CD4-positive, alpha-beta T cell treated with Interleukin-17A for 1 hour (primary cell): ENCODE measurements around the gene PMP22.

Experiments used
- DNase-seq: peaks from one replicate; pipeline ENCODE4 v3.0.0-alpha.2; 2020

The PMP22 gene

DNA sequence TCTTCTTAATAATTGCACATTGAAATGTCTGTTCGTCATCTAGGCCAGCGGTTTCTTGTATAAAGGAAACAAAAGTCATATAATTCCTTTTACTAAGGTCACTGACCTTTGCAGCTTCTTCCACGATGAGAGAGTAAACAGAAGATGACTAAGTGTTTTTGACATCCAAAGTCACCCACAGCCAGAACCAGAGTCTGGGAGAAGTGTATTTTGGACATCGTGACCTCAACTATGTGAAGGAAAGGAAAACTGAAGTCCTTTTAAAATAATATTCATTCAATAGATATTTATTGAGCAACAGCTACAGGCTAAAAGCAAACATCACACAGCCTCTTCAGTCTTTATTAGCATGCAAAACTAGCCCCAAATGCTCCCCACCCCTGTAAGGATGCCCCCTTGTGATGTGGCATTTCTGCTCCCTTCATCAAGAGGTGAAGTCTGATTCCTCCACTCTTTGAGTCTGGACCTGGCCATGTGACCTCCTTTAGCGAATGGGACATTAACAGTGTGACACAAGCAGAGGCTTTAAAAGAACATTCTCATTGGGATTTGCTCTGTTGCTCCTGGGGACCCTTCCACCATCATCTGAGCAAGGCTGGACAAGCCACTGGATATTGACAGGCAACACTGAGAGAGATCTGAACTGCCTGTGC, 8.1 kb upstream of the PMP22 start:
- no peak for DNase-seq

DNA sequence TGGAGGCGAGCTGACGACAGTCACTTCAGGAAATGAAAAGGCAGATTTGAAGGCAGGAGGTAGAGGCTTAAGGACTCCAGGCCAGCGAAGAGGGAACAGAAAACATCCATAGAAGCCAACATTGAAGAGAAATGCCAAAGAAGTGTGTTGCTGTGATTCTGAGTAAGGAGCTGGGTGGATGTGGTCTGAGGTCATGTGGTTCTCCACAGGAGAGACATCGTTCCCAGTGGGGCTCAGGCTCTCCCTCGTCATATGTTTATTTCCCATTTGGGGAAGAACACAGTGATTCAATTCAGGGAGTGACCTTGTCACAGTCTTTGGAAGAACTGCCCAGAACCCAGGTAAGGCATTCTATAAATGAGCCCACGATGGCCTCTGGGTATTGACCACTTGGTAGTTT, 6.6 kb upstream of the PMP22 start:
- DNase-seq = no peak

DNA sequence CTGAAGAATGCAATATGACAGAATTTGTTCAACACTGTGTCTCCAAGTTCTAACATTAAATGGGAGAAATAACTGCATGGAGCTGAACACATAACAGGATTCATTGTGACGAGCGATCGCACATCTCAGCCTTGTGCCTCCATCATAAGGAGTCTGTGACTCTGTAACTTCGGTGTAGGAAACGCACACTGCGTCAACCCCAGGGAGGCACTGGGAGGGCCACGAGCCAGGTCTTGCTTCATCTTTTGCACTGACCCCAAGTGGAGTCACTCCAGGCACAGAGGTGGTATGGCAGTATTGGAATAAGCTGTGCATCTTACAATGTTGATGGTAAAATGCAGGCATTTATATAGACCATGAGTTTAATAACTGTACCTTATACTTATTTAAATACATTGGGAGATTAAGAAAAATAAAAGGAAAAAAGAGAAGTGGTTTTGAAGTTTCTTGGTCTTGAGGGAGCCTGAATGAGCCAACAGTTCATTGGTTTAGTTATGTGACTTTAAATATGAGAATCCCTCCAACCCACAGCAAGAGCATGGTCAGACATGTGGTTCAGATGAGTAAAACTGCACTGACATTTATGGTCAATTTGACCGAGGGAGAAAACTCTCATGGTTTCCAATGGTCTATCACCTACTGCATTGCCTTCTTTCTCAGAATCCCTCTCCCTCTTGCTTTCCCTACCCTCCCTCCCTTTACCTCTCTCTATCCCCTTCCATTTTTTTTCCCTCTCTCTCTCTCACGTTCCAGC, 5.7 kb upstream of the PMP22 start:
- DNase-seq = no peak

DNA sequence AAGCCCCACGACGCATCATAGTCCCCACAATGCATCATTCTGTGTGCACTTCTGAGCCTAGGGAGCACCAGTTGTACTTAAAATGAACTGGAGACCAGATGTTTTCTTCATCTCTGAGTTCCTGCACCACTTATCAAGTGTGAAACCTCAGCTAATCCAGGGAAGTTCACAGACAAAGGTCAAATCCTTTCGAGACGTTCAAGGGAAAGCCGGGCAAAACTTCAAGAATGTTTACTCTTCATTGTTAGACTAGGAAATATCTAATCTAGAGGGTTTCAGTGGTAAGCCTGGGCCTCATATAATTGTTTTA, 4.6 kb upstream of the PMP22 start:
- no peak for DNase-seq

DNA sequence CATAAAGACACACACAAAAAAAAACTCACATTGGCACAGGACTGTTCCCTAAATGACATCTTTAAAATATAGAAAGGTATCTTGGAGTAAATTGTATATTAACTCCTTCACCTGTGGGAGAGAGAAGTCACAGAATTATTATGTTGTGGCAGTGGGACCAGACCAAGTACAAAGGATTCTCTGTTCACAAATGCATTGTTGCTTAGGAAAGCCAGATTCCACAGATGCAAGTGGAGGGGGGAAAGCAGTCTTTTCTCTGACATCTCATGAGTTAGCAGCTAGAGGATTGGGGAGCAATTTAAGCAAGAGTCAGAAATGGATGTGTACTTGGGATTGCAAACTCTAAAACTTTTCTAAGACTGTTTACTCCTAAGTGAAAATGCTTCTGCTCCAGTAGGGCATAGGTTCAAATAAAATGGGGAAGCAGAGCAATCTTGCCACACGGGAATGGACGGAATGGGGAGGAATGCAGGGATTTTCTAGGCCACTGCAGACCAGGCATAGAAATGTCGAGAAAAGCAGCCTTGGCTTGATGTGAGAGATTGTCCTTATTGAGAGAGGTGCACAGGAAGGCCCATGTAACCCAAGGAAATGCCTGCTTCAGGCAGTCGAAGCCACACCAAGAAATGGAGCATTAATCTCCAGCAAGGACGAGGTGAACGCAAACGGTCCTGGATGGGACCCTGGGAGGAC, 4.1 kb upstream of the PMP22 start:
- DNase-seq = no peak

DNA sequence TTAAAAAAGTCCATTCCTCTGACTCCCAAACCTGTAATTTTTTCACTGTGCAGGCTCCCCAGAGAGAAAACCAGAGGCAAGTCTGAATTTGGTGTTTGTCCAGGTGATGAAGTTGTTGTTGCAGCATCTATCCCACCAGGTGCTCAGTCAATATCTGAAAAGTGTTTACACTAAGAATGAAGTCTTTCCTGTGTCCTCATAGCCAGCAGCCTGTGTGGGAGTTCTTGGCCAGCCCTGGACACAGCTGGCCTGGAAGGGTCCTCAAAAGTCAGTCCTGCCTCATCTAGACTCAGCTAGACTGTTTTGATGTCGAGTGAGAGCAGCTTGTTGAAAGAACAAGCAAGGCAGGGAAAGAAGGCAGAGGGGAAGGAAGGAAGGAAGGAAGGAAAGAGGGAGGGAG, 3.3 kb upstream of the PMP22 start:
- DNase-seq = no peak

DNA sequence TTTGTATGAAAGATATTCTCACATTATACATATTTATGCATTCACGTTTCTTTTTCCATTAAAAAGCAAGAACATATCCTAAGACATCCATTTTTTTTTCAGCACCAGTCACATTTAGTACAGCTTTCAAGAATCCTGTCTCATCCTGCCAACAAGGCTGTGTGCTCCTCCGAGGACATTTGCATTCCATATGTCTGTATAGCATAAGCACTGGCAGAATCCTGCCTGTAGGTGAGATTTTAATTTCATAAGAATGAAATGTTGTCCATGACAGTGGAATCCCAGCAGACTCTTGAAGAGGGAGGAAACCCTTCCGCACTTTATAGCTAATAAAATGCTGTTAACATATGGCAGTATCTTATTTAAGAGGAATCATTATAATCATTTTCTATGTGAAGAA, 2.9 kb upstream of the PMP22 start:
- no peak for DNase-seq

DNA sequence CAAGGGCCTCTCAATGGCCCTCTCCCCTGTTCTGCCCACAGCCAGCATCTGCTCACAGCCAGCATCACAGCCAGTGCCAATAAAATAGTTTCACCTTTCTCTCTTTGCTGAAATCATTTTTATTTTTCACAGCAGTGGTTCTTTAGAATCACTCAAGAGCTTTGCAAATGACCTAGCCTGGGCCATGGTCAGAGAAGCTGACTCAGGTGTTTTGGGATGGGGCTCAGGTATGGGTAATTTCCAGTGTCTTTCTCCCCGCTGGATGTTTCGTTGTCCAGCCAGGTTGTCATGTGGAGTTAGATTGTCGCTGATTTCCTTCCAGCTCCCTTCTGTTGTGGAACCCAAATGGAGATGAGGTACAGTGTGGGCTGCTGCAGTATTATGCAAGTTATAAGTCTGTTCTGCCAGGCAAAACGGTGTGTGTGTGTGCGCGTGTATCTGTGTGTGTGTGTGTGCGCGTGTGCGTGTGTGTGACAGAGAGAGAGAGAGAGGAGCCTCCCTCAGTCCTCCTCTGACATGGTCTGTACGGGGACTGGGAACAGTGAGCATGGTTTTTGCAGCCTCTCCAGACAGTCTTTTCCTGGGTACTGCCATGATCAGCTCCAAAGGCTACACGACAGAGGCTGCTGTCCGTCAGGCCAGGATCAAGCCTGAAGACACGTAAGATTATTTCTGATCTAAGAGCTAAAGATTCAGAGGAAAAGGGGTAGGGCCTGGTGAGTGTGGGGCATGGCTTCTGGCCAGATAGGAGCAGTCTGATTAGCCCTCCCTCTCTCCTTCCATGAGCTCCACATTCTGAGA, 1.4 kb upstream of the PMP22 start:
- no peak for DNase-seq

DNA sequence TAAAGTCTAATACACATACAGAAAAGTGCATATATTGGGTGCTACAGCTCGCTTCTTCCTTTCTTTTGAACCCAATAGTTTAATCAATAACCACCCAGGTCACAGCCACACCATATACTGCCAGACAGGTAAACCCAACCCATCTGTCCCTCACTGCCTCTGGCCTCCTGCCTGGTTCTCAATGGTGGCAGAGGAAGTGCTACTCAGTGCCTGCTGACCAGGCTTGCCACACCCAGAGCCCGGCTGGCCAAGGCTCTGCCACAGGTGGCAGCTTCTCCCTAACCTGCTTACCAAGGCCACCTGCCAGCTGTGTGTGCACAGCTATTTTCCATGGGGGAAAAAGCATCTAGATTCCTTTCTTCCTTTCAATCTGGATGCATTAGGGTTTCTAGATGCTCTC, 584 bp downstream of the PMP22 start:
- no peak for DNase-seq

DNA sequence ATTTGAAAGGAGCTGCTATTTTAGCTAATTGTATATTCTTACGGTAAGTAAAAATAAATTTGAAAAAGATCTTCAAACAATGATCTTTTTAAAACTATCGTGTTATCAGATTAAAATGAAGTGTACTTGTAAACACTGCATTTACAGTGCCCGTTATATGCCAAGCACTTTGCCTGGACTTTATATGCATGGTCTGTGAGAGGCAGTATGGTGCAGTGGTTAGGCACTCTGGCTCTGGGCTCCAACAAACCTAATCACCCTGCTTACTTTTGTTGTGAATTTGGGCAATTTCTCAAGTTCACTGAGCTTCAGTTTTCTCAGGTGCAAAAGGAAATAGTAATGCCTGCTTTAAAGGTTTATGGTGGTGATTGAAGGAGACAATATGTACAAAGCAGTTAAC, 1.4 kb downstream of the PMP22 start:
- DNase-seq = no peak

DNA sequence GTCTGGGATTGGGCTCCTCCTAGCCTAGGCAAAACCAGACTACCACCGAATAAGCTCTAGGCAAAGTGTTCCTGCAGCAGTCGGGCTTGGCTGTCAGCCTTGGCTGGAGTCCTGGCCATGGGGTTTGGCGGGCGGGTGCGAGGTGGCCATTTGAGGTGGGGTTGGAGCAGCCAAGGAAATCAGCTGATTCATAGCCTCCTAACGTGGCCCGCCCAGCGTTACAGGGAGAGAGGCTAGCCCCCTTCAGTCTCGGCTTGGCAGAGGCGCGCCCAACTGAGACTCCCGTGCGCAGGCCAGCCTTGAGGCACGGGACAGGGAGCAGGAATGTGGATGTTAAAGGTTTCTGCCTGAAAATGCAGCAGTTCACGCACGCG, 1.9 kb downstream of the PMP22 start:
- no peak for DNase-seq

DNA sequence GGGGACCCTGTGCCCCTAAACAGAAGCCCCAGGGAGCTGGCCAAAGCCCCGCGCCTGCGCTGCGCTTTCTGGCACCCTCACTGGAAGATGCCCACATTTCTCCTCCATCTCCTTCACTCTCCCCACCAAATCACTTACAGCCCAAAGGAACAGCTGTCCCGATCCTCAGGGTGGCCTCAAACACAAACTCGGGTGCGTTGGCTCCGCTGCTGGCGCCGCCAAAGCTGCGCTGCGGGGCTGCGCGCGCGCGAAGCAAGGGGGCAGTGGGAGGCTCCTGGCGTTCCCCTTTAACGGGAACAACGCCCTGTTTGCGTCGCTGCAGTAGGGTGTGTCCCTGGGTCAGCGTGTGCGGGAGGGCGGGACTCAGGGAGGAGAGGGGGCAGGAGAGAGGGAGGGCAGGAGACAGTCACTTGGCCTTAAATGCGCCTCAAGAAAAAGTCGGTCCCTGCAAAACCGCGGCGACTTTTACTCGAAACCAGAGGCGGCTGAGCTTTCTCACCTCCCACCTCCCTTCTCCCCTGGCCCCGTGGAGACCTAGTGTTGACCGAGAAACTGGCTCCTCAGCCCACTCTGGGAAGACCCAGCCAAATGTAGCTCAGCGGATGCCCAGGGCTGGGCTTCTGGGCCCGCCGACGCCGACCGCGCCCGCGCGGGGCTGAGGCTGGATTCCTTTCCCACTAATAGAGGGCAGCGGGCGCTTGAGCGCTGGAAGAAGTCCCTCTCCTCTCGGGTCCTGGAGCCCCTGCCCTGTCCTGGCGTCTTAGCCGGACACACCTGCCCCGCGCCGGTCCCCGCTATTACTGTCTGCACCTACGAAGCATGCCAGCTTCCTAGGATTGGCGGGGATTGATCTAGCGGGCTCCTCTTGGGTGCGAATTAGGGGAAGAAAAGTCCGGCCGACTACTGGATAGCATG, 2.6 kb downstream of the PMP22 start:
- DNase-seq = no peak

DNA sequence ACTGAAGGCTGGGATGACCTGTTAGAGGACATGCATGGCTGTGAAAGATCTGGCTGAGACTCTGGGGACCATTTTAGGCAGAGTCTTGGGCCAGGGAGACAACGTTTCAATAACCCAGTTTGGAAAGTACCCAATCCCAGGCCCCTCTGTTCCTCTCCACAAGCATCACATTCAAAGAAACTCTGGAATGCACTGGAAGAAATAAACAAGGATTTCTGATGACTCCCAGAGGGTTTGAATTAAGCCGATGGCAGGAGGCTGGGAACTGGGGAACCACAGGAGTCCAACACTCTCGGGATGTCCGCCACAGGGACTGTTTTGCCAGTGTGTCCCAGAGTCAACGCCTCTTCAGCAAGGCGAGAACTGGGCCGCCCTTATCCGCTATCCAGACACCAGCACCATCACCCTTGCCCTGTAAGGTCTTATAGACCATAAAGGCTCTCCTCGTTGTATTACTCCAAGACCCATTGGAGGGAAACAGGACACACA, 3.3 kb downstream of the PMP22 start:
- DNase-seq = no peak

DNA sequence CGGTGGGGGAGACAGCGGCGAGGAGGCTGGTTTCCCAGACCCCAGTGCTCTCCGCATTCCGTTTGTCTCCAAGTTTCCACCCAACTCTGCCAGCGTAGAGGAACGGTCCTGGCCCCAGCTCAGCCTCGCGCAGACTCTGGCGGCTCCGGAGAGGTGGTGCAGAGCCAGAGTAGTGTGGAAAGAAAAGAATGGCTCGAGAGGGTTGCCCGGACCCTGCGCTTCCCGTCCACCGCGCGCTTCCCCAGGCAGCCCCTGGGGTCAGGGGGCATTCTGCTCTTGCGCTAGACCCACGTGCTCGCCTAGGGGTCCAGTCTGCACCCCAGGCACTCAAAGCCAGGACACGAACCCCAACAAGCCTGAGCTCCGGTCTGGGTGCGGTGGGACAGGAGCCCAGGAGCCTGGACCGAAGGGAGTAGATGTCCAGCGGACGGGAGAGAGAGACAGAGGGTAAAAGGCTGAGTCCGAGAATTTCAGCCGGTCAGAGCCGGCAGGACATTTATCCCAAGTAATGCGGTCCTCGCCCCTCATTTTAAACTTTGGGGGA, 3.8 kb downstream of the PMP22 start:
- no peak for DNase-seq

DNA sequence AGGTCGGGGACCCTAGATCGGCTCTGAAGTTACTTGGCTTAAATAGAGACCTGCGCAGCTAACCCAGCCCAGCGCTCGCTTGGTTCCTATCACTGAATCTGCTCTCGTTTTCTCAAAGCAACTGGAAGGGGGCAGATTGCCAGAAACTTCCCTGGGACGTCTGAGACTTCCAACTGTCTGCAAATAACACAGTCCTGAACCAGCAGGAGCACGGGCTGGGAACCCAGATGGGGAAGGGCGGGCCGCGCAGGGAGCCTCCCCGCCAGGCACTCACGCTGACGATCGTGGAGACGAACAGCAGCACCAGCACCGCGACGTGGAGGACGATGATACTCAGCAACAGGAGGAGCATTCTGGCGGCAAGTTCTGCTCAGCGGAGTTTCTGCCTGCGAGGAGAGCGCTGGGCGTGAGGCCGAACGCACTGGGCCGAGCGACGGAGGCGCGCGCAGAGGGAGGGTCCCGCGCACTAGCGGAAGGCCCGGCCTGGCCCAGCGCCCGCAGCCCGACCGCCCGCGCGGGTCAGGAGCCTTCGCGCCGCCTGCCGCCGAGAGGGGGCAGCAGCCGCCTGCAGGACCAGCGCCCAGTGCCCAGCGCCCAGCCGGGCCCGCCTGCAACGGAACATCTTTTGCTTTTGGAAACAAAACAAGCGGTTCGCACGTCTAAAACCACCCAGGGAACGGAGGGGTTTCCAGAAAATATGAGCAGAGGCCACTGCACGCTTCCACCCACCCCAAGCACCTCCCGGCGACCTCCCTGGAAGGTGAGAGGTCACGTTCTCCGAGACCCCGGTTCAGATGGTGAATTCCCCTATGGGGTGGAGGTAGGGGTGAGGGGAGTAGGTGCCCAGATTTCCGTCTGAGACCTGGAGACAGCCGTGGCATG, 4.5 kb downstream of the PMP22 start:
- peak; percentile 28 for DNase-seq

DNA sequence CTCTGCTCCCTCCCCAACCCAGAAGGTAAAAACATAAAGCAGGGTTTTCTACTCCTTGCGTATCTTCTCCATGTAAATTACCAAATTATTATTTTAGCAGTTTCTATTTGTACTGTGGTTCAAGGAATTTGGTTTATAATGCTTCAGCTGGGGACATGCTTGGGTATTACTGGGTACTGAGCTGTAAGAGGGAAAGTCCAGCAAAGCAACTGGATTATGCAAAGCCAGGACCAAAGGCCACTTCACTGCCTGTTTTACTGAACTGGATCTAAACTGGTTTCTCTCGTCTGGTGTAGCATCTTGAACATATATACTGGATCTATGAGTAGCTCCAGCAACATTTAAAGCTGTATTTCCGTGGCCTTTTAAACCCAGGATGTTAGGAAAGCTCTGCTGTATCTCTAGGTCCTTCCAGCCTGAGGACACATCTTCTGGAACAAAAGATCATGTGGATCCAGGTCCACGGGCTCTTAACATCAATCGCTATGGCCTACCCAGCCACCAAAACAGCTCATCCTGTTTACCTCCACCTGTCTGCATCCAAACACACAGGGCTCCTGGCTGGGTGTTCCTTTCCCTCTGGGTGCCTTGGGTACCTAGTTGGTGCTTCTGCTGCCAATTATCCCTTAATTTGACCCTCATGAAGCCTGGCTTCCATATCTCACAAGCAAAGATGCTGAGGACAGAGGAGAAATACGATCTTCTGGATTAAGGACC, 7.2 kb downstream of the PMP22 start:
- DNase-seq = no peak

DNA sequence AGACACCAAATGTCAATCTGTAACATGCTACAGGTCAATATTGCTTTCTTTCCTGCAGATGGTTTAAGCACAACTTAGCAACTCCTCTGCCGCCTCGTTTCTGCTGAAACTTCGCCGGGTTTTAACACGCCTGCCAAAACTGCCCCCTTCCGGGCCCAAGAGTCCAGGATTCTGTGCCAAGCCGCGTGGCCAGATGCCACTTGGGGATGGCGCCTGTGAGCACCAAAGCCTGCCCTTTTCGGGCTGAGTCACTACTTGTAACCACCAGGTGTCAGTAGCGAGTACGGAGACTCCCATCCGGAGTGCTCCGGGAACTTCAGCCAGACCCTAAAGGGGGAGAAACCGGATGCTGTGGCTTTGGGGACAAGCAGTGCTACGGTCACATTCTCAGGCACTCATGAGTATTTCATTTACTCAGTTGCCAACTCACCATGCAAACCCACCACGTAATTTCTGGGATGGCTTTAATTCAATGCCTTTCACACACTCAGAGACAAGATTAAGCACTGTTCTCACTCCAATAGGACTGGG, 7.8 kb downstream of the PMP22 start:
- peak; percentile 61 for DNase-seq

DNA sequence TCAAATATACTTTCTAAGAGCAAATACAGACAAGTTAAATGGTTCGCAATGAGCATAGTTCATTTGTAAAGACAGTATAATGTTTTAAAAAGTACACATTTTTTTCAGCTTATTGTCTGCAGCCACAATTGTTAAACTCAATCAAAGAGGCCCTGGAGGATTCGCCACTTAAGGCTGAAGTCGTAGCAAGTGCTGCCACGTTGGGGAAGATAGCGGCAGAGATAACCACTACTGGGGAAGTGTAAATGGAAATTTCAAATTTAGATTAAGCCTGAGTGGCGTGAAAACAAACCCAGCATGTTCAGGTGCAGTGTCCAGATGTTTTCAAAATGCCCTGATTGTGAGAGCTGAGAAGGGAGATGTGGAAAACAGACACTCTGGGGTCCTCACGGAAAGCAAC, 8.4 kb downstream of the PMP22 start:
- DNase-seq = no peak

DNA sequence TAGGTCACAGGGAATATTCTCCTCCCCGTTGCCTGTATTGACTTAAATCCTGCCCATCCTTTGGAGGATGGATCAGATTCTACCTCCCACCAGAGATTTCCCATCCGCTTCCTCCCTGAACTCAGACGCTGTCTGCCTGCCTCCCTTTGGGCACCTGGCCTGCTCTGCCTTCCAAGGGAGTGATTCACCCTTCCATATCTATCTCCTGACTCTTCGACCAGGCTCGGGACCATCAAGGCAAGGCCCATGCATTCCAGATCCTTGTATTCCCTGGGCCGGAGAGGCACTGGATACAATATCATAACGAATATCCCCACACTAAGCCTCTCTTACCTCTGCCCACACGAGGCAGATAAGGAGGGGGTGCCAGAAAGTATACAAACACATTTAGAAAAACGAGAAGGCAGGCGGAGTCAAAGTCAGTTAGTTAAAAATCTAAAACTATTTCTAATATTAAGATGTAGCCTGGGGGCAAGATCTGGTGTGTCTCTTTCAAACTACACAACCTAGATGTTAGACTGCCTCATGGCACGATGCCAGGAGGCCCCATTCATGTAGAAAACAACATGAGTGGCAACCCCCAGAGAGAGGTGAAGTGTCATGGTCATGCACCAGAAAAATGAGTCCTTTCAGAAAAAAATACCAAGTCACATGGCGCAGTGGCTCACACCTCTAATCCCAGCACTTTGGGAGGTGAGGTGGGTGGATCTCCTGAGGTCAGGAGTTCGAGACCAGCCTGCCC, 9.2 kb downstream of the PMP22 start:
- DNase-seq = no peak
